Loucy (cell line): ENCODE measurements around the gene CACNG1.

Experiments used
- H2AFZ ChIP-seq: fragments of 200-600 bp; sonication (generic); 2 replicates; pipeline ENCODE4 v1.6.0; 2016; ENCODE audit warnings: antibody characterized with exemption, mild to moderate bottlenecking, low read length, moderate library complexity
- H3F3A ChIP-seq: fragments of 200-600 bp; 2 replicates; pipeline ENCODE4 v1.6.0; 2016; ENCODE audit warnings: antibody characterized with exemption, low read depth, mild to moderate bottlenecking
- H3K27me3 ChIP-seq: fragments of 200-600 bp; sonication (generic); 2 replicates; pipeline ENCODE4 v1.6.1; 2014; ENCODE audit warnings: low read length, mild to moderate bottlenecking; ENCODE audit not compliant: insufficient read depth, poor library complexity, severe bottlenecking
- H3K36me3 ChIP-seq: fragments of 200-600 bp; sonication (generic); 2 replicates; pipeline ENCODE4 v1.6.1; 2016; ENCODE audit warnings: low read length; ENCODE audit not compliant: insufficient read depth
- H3K4me1 ChIP-seq: fragments of 200-600 bp; sonication (generic); 2 replicates; pipeline ENCODE4 v1.5.1; 2014; ENCODE audit warnings: low read length, mild to moderate bottlenecking; ENCODE audit not compliant: insufficient read depth, poor library complexity, severe bottlenecking
- H3K4me2 ChIP-seq: fragments of 200-600 bp; sonication (generic); 2 replicates; pipeline ENCODE4 v1.6.0; 2014; ENCODE audit warnings: antibody characterized with exemption, low read length, low read depth, mild to moderate bottlenecking; ENCODE audit not compliant: poor library complexity, severe bottlenecking
- H3K4me3 ChIP-seq: fragments of 200-600 bp; sonication (generic); 2 replicates; pipeline ENCODE4 v1.5.1; 2014; ENCODE audit warnings: low read length, mild to moderate bottlenecking, mixed read lengths; ENCODE audit not compliant: poor library complexity, severe bottlenecking
- H3K79me2 ChIP-seq: fragments of 200-600 bp; sonication (generic); 2 replicates; pipeline ENCODE4 v1.6.1; 2014; ENCODE audit warnings: low read length; ENCODE audit not compliant: insufficient read depth
- H3K9ac ChIP-seq: fragments of 200-600 bp; sonication (generic); 2 replicates; pipeline ENCODE4 v1.6.0; 2014; ENCODE audit warnings: mild to moderate bottlenecking, low read depth, low read length, moderate library complexity; ENCODE audit not compliant: poor library complexity, severe bottlenecking
- H3K9me2 ChIP-seq: fragments of 200-600 bp; sonication (generic); replicated peaks from 2 replicates; pipeline ENCODE4 v1.6.1; 2016; ENCODE audit warnings: low read depth, low read length, mixed read lengths
- H3K9me3 ChIP-seq: fragments of 200-600 bp; sonication (generic); 2 replicates; pipeline ENCODE4 v1.6.1; 2014; ENCODE audit warnings: mild to moderate bottlenecking, antibody characterized with exemption, low read length, low read depth; ENCODE audit not compliant: insufficient read depth
- H4K20me1 ChIP-seq: fragments of 200-600 bp; sonication (generic); 2 replicates; pipeline ENCODE4 v1.6.0; 2014; ENCODE audit warnings: antibody characterized with exemption, low read length, mild to moderate bottlenecking; ENCODE audit not compliant: insufficient read depth, poor library complexity, severe bottlenecking
- EZH2phosphoT487 ChIP-seq: fragments of 200-600 bp; IDR thresholded peaks from 2 replicates; pipeline ENCODE4 v1.6.1; 2018; ENCODE audit warnings: antibody characterized with exemption, mild to moderate bottlenecking, moderate library complexity, borderline replicate concordance
- TF ChIP-seq, protein P1 (sequence below): fragments of 200-600 bp; sonication (generic); conservative IDR thresholded peaks from 2 replicates; pipeline ENCODE4 v1.5.1; 2014; ENCODE audit warnings: mild to moderate bottlenecking, antibody characterized with exemption, low read length

The CACNG1 gene

DNA sequence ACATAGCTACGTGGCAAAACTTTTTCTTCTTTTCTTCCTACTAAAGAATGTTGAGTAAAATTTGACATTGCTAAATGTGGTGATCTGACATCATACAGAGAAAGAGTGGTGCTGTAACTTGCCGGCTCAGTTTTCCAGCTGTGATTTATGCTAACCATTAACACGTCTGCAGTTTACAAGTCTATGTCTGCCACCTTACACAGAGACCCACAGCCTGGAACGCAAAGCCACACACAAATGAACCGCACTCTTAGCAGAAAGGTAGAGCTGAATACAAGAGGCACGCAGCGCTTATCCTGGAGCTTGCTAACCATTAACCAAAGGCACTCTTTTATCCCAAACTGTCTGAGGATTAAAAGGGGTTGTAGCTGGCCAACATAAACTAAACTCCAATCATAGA, 31.9 kb downstream of the CACNG1 start:
- Histone ChIP-seq H3K4me3 (no peak overlapping the region), H4K20me1 (peaks cover 4% of the 10 kb centered on the region), H3K9me2 (no peaks in the 10 kb centered on the region), H3K4me1 (peaks cover 6% of the 10 kb centered on the region), H3K36me3 (peaks cover 41% of the 10 kb centered on the region; the same call in 1 of the 2 replicates), H3K27me3 (no peaks in the 10 kb centered on the region), H2AFZ (no peak overlapping the region), H3K79me2 (no peaks in the 10 kb centered on the region), H3F3A (no peaks in the 10 kb centered on the region), H3K4me2 (no peak overlapping the region), H3K9me3 (no peaks in the 10 kb centered on the region), H3K9ac (no peak overlapping the region)
- TF ChIP-seq, protein P1, sequence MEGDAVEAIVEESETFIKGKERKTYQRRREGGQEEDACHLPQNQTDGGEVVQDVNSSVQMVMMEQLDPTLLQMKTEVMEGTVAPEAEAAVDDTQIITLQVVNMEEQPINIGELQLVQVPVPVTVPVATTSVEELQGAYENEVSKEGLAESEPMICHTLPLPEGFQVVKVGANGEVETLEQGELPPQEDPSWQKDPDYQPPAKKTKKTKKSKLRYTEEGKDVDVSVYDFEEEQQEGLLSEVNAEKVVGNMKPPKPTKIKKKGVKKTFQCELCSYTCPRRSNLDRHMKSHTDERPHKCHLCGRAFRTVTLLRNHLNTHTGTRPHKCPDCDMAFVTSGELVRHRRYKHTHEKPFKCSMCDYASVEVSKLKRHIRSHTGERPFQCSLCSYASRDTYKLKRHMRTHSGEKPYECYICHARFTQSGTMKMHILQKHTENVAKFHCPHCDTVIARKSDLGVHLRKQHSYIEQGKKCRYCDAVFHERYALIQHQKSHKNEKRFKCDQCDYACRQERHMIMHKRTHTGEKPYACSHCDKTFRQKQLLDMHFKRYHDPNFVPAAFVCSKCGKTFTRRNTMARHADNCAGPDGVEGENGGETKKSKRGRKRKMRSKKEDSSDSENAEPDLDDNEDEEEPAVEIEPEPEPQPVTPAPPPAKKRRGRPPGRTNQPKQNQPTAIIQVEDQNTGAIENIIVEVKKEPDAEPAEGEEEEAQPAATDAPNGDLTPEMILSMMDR, result no peak
- TF ChIP-seq EZH2phosphoT487, result no peak

DNA sequence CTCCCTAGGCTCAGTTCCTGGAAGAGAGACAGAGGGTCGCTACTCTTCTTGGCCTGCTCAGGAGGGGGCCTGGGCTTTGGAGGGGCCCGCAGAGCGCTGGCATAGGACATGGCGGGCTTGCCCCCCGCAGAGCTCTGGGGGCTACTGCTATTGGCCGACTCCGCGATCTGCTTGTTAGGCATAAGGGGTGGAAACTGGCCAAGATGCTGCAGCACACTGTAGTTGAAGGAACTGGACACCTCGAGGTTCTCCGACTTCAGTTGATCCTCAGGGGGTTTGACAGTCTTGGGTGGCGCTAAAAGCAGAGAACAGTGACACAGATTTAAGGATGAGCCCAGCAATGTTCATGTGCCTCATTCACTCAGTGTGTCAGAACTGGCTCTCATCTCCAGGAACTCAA, 33.9 kb downstream of the CACNG1 start:
- Histone ChIP-seq H3K9me3 (no peaks in the 10 kb centered on the region), H4K20me1 (peaks cover 11% of the 10 kb centered on the region), H3K4me2 (no peak overlapping the region), H3K4me3 (no peak overlapping the region), H3K27me3 (no peaks in the 10 kb centered on the region), H3K36me3 (peaks cover 42% of the 10 kb centered on the region; the same call in 1 of the 2 replicates), H3K79me2 (no peaks in the 10 kb centered on the region), H3K9me2 (no peaks in the 10 kb centered on the region), H3K4me1 (peaks cover 15% of the 10 kb centered on the region), H2AFZ (no peak overlapping the region), H3F3A (no peaks in the 10 kb centered on the region), H3K9ac (no peak overlapping the region)
- TF ChIP-seq EZH2phosphoT487, result no peak
- TF ChIP-seq, protein P1, result no peak

DNA sequence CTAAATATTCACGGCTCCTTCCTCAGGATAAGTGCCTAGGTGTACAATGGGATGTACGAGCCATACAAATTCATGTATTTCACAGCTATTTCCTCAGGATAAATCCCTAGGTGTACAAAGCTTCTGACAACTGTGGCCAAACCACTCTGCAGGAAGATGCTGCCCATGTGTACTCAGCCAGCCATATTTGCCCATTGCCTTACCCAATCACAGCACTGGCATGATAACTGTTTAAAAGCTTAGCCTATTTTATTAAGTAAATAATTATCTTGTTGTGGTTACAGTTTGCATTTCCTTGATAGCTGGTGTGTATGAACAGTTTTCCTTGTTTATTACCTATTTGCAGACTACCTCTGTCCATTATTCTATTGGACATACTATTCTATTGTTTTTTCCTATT, 35.1 kb downstream of the CACNG1 start:
- H3K4me2 ChIP-seq, result no peak overlapping the region
- TF ChIP-seq EZH2phosphoT487, result no peak
- TF ChIP-seq, protein P1, result no peak
- peaks cover 11% of the 10 kb centered on the region for H4K20me1 ChIP-seq
- H3K9ac ChIP-seq, result no peak overlapping the region
- H3K4me1 ChIP-seq, result peaks cover 15% of the 10 kb centered on the region
- H3K36me3 ChIP-seq, result peaks cover 45% of the 10 kb centered on the region; the same call in 1 of the 2 replicates
- H3K9me2 ChIP-seq, result no peaks in the 10 kb centered on the region
- H3K79me2 ChIP-seq, result no peaks in the 10 kb centered on the region
- no peaks in the 10 kb centered on the region for H3F3A ChIP-seq
- no peak overlapping the region for H3K4me3 ChIP-seq
- H3K27me3 ChIP-seq, result no peaks in the 10 kb centered on the region
- no peak overlapping the region for H2AFZ ChIP-seq
- H3K9me3 ChIP-seq, result no peaks in the 10 kb centered on the region
